Measurements from ENCODE around the gene ICOS.

GRCh38 chr2:204004912-204005311 is 68.3 kb downstream of the ICOS start:
- TF ChIP-seq CTCF (IDR thresholded peaks at IDR 0.05; ENCODE audit: poor library complexity) = no peak
- no peak for TF ChIP-seq EZH2 (IDR thresholded peaks at IDR 0.05; ENCODE audit: borderline replicate concordance)
- TF ChIP-seq EZH2phosphoT487 (IDR thresholded peaks at IDR 0.05; ENCODE audit: low read depth, severe bottlenecking, unreplicated experiment) = no peak

All from hepatocyte (in vitro differentiated cells).